Bronchial epithelial cell (primary cell): Measurements from ENCODE around the gene NPAS3. TPM values are rescaled to one million over a fixed set of nuclear protein-coding genes. Genes with fewer than 3 reads are reported as not detected.

Source experiments
- DNase-seq: peaks from one replicate; pipeline ENCODE4 v3.0.0-alpha.2; 2010; ENCODE audit warnings: low read depth
- FAIRE-seq: peaks from 2 replicates; lab custom pipeline; 2011; peaks lifted over from hg19 to GRCh38; lab: Jason Lieb, UNC
- H3K27me3 ChIP-seq: 2 replicates; pipeline ENCODE4 v1.5.1; 2011; ENCODE audit warnings: low read length; ENCODE audit not compliant: control insufficient read depth, insufficient read depth
- H3K36me3 ChIP-seq: 2 replicates; pipeline ENCODE4 v1.5.1; 2011; ENCODE audit warnings: low read length; ENCODE audit not compliant: control insufficient read depth, insufficient read depth
- H3K4me3 ChIP-seq: 2 replicates; pipeline ENCODE4 v1.5.1; 2011; ENCODE audit warnings: mild to moderate bottlenecking, low read depth, low read length, control low read depth
- CTCF ChIP-seq: IDR thresholded peaks from 2 replicates; pipeline ENCODE4 v1.5.1; 2011; ENCODE audit warnings: mild to moderate bottlenecking, moderate library complexity, low read length, control low read depth, inconsistent platforms; ENCODE audit not compliant: insufficient read depth, severe bottlenecking
- total RNA-seq: library from RNA; depleted of rRNA; stranded (reverse); fragments of >200 nt; gene quantifications from 2 replicates; pipeline ENCODE4 v1.2.1, GENCODE V29; 2014

The NPAS3 gene
- total RNA-seq, 1 donor from 2014 or later: not detected

GRCh38 chr14:33350366-33350990 lies 411.8 kb downstream of the NPAS3 start:
- TF ChIP-seq CTCF: no peak
- no peaks in the 10 kb centered on the region for H3K27me3 ChIP-seq
- DNase-seq (no peak), FAIRE-seq (no peak)
- no peaks in the 10 kb centered on the region for H3K36me3 ChIP-seq
- H3K4me3 ChIP-seq: no peak overlapping the region

DNA sequence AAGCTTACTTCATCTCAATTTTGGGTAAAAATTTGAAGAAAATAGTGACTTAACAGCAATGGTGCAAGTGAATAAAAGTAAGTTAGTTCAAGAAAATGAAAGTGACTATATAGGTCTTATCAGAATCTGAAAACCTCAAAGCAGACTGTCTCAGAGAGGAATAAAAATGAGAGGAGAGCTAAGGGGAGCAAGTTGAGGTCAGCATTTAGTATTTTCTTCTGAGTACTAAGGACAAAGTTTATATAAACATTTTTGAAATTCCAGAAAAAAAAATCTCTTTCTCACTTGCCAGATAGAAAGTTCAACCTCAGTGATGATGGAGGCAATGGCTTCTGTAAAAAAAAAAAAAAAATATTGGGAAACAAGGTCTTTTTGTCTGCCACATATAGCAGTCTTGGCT lies 414.1 kb downstream of the NPAS3 start:
- H3K4me3 ChIP-seq: no peak overlapping the region
- DNase-seq (no peak), FAIRE-seq (no peak)
- no peaks in the 10 kb centered on the region for H3K36me3 ChIP-seq
- no peaks in the 10 kb centered on the region for H3K27me3 ChIP-seq
- no peak for TF ChIP-seq CTCF

DNA sequence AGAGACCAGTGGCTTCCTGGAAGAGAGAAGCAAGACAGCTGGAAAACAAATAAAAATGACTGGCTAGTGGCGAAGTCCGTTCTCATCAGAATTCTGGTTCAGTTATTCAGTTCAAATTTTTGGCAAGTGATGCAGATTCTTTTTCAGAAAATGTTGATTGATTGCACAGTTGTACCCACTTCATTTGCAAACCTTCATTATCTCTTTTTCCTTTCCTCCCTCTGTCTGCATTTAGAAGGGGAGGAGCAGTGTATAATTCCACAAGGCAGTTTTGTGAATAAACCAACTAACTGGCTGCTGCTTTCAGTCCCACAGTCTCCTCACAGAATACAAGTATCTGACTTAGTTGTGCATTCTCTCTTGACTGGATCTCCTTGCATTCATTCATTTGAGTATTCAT lies 417.5 kb downstream of the NPAS3 start:
- DNase-seq: no peak
- no peak for TF ChIP-seq CTCF
- Histone ChIP-seq H3K27me3 (no peaks in the 10 kb centered on the region), H3K4me3 (no peak overlapping the region), H3K36me3 (no peaks in the 10 kb centered on the region)
- no peak for FAIRE-seq

DNA sequence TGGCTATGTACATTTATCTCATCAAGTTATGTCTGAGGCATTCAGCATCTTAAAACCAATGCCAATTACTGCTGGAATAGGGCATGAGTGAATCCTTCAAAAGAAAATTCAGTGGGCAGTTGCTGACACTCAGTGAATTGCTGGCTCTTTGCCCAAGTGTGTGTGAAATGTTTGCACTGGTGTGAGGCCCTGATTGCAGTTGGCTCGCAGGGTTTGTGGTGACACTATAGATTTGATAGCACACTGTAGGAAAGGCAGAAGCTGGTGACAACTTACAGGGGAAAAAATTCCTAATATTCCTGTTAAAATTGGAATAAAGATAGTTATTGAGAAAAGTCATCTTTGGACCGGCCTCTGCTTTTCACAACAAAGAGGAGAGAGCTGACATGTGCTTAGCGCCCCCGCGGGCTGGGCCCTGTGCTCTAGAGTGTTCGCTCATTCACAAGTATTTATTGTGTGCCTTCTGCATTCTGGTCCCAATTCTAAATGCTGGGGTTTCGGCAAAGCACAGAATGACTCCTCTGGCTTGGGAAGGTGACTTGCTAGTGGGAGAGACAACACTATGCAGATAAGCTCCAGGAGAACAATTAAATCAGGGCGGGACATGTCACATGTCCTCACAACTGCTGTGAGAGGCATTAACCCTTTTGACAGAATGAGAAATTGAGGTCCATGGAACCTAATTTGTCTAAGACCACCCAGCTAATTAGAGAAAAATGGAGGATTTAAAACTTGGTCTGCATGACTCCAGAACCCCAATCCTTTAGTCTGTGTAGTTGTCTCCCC lies 418.7 kb downstream of the NPAS3 start:
- no peaks in the 10 kb centered on the region for H3K27me3 ChIP-seq
- TF ChIP-seq CTCF: no peak
- H3K36me3 ChIP-seq: no peaks in the 10 kb centered on the region
- DNase-seq: no peak
- H3K4me3 ChIP-seq: no peak overlapping the region
- FAIRE-seq: no peak

- Histone ChIP-seq H3K27me3 (no peaks in the 10 kb centered on the region), H3K36me3 (no peaks in the 10 kb centered on the region), H3K4me3 (no peak overlapping the region)
- FAIRE-seq (no peak), DNase-seq (no peak)
- TF ChIP-seq CTCF: no peak
Measured at GRCh38 chr14:33359288-33359881, 420.7 kb downstream of the NPAS3 start.
